ENCODE measurements around the gene FOSL1. TPM values are rescaled to one million over a fixed set of nuclear protein-coding genes. Genes with fewer than 3 reads are reported as not detected.

FOSL1 gene
- total and polyA plus RNA-seq, 2 donors (not counting 1 experiment from before 2014, with no cell fraction given), result 2.3 TPM; not detected in 1

GRCh38 chr11:65879617-65880016 is 20.6 kb downstream of the FOSL1 start, which contains the start of gene CTSW:
Gene CTSW (plus strand): TSS chr11:65879837. CDS start chr11:65879855, 18 bp downstream.
- 2% methylated on average over 6 of the region's 7 CpGs for WGBS (ENCODE audit: insufficient coverage)
- no peak within 1 kb of the TSS for H3K4me3 Mint-ChIP-seq
- Histone ChIP-seq H4K20me1 (ENCODE audit: control insufficient read depth, insufficient read depth, low read length, poor library complexity, severe bottlenecking) (no peaks in the 10 kb centered on the region), H3K36me3 (replicated peaks in 1 of 2; ENCODE audit: control extremely low read depth in 1 of 2, control insufficient read depth in 1 of 2, extremely low read depth in 1 of 2, insufficient read depth in 2 of 2, low read length in 1 of 2) (peaks cover 0 to 14% of the 10 kb centered on the region in 2 experiments), H3K27me3 (replicated peaks in 1 of 4; ENCODE audit: control extremely low read depth in 1 of 4, control insufficient read depth in 3 of 4, insufficient read depth in 4 of 4, low read length in 3 of 4) (no peaks in the 10 kb centered on the region), H3K4me2 (replicated peaks; ENCODE audit: low read depth, low read length, poor library complexity, severe bottlenecking) (peak within 1 kb of the TSS; percentile 22), H3K9ac (ENCODE audit: low read length) (no peak within 1 kb of the TSS), H2AFZ (ENCODE audit: insufficient read depth, low read depth, low read length, poor library complexity, severe bottlenecking) (no peak within 1 kb of the TSS), H3K79me2 (ENCODE audit: control insufficient read depth, insufficient read depth, low read length) (peaks cover 15% of the 10 kb centered on the region), H3K27ac (ENCODE audit: low read length in 2 of 2) (no peak within 1 kb of the TSS), H3K4me1 (ENCODE audit: control insufficient read depth in 2 of 2, insufficient read depth in 2 of 2, low read length in 2 of 2) (peaks cover 5 to 25% of the 10 kb centered on the region in 2 donors), H3K4me3 (ENCODE audit: control extremely low read depth in 1 of 5, extremely low read depth in 1 of 5, insufficient read depth in 1 of 5, low read depth in 2 of 5, low read length in 4 of 5) (no peak within 1 kb of the TSS), H3K9me3 (ENCODE audit: control extremely low read depth in 1 of 3, control insufficient read depth in 2 of 3, insufficient read depth in 1 of 3, low read length in 2 of 3) (no peaks in the 10 kb centered on the region)
- H3K9me3 Mint-ChIP-seq (ENCODE audit: insufficient read depth), result no peaks in the 10 kb centered on the region
- ATAC-seq (ENCODE audit: low read depth) (no peak), DNase-seq (no peak)
- ChIA-PET CTCF (interaction anchor here (1.1 to 2.8 kb wide), 2 partner anchors 8 to 61 kb away, joined by 3 to 15 read pairs; partner anchors contain the start of gene FIBP), POLR2A (interaction anchor here (1.0 kb wide), 1 partner anchor 10 kb away, joined by 4 read pairs; no protein-coding TSS in a partner anchor)
- intact Hi-C loops (cut with micrococcal nuclease), result no loop called here
- H3K4me1 Mint-ChIP-seq, result peaks cover 20% of the 10 kb centered on the region
- no peak for TF ChIP-seq EZH2 (IDR thresholded peaks at IDR 0.05; ENCODE audit: borderline replicate concordance, insufficient read depth, low read depth, low read length, poor library complexity, severe bottlenecking)
- TF ChIP-seq, protein P1, sequence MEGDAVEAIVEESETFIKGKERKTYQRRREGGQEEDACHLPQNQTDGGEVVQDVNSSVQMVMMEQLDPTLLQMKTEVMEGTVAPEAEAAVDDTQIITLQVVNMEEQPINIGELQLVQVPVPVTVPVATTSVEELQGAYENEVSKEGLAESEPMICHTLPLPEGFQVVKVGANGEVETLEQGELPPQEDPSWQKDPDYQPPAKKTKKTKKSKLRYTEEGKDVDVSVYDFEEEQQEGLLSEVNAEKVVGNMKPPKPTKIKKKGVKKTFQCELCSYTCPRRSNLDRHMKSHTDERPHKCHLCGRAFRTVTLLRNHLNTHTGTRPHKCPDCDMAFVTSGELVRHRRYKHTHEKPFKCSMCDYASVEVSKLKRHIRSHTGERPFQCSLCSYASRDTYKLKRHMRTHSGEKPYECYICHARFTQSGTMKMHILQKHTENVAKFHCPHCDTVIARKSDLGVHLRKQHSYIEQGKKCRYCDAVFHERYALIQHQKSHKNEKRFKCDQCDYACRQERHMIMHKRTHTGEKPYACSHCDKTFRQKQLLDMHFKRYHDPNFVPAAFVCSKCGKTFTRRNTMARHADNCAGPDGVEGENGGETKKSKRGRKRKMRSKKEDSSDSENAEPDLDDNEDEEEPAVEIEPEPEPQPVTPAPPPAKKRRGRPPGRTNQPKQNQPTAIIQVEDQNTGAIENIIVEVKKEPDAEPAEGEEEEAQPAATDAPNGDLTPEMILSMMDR (IDR thresholded peaks at IDR 0.05), result no peak
- H3K27me3 Mint-ChIP-seq, result no peaks in the 10 kb centered on the region
- peak within 1 kb of the TSS; percentile 46 for H3K27ac Mint-ChIP-seq
